Activated CD8-positive, alpha-beta T cell treated with anti-CD3 and anti-CD28 coated beads, Interleukin-2, amount 10 ng/mL, durations not matched to agents 7 days and 5 days (primary cell): Measurements from ENCODE around the gene C14orf132. TPM values are rescaled to one million over a fixed set of nuclear protein-coding genes. Genes with fewer than 3 reads are reported as not detected.

ENCODE experiments used
- ATAC-seq: fragments of 150-1000 bp; cut with Tn5 transposase; one replicate; pipeline ENCODE4 v1.10.0; 2021; ENCODE audit warnings: moderate library complexity
- CTCF ChIA-PET: fragments of 350-600 bp; sonication (Branson Sonifier 250); formaldehyde crosslinking; loops from one replicate; lab custom pipeline; 2021; ENCODE audit warnings: antibody characterized with exemption; lab: Charles Lee
- POLR2A ChIA-PET: fragments of 350-600 bp; sonication (Branson Sonifier 250); formaldehyde crosslinking; loops from one replicate; lab custom pipeline; 2021; ENCODE audit warnings: antibody characterized with exemption; lab: Charles Lee
- DNase-seq: peaks from one replicate; pipeline ENCODE4 v3.0.0-alpha.2; 2020
- H3K27ac Mint-ChIP-seq: one replicate; pipeline ENCODE4 v1.8.0; 2021; ENCODE audit warnings: mild to moderate bottlenecking, mixed read lengths
- H3K27me3 Mint-ChIP-seq: one replicate; pipeline ENCODE4 v1.8.0; 2021; ENCODE audit warnings: low read depth, mixed read lengths
- H3K36me3 Mint-ChIP-seq: one replicate; pipeline ENCODE4 v1.8.0; 2021; ENCODE audit warnings: low read depth, mixed read lengths
- H3K4me1 Mint-ChIP-seq: one replicate; pipeline ENCODE4 v1.8.0; 2021; ENCODE audit warnings: low read depth, mixed read lengths
- H3K4me3 Mint-ChIP-seq: one replicate; pipeline ENCODE4 v1.8.0; 2021; ENCODE audit warnings: mild to moderate bottlenecking, mixed read lengths
- H3K9me3 Mint-ChIP-seq: one replicate; pipeline ENCODE4 v1.8.0; 2022; ENCODE audit warnings: mixed read lengths; ENCODE audit not compliant: insufficient read depth
- total RNA-seq, 2 experiments: library from RNA; stranded (reverse); gene quantifications; one replicate each; pipeline ENCODE4 v1.2.3, GENCODE V29; 2021

C14orf132 gene
- total RNA-seq, 2 experiments from 2014 or later, result 0.42 to 0.50 TPM

DNA sequence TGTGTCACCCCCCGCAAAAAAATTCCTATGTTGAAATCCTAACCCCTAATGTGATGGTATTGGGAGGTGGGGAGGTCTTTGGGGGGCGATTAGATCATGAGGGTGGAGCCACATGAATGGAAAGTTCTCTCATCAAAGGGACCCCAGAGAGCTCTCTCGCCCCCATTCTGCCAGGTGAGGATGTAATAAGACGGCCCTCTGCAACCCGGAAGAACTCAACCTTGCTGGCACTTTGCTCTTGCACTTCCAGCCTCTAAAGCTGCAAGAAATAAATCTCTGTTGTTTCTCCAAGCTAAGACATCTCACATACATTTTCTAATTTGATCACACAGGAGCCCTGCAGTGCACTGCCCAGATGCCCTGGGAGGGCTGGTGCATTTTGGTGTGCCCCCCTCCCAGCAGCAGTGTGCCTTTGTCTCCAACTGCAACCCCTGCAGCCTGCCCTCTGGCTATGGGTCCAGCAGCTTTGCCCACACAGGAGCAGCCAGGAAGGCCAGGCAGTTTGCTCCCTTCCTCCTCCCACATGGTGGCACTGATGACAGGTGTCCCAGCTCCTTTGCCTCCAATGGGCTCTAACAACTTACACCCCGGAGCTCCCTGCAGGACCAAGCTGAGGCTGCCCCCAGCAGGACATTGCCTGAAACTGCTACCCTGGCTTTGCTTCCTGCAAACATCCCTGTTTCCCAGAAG, 59.3 kb downstream of the C14orf132 start:
- Mint-ChIP-seq H3K27ac (no peak overlapping the region), H3K9me3 (no peaks in the 10 kb centered on the region), H3K4me3 (no peak overlapping the region), H3K36me3 (no peaks in the 10 kb centered on the region), H3K27me3 (no peaks in the 10 kb centered on the region), H3K4me1 (no peaks in the 10 kb centered on the region)
- peak; percentile 24 for DNase-seq
- ChIA-PET POLR2A (no interaction called here), CTCF (interaction anchor here (0.9 to 2.7 kb wide), 7 partner anchors 11 to 196 kb away, joined by 3 to 14 read pairs (median 4); no protein-coding TSS in a partner anchor)
- ATAC-seq, result no peak

- ATAC-seq (no peak), DNase-seq (no peak)
- Mint-ChIP-seq H3K4me1 (no peaks in the 10 kb centered on the region), H3K27ac (no peak overlapping the region), H3K9me3 (no peaks in the 10 kb centered on the region), H3K36me3 (no peaks in the 10 kb centered on the region), H3K27me3 (no peaks in the 10 kb centered on the region), H3K4me3 (no peak overlapping the region)
- ChIA-PET CTCF (interaction anchor here (0.9 to 2.7 kb wide), 6 partner anchors 12 to 176 kb away, joined by 3 to 14 read pairs (median 4); no protein-coding TSS in a partner anchor), POLR2A (no interaction called here)
Measured at GRCh38 chr14:96098999-96099335, 59.8 kb downstream of the C14orf132 start.

DNA sequence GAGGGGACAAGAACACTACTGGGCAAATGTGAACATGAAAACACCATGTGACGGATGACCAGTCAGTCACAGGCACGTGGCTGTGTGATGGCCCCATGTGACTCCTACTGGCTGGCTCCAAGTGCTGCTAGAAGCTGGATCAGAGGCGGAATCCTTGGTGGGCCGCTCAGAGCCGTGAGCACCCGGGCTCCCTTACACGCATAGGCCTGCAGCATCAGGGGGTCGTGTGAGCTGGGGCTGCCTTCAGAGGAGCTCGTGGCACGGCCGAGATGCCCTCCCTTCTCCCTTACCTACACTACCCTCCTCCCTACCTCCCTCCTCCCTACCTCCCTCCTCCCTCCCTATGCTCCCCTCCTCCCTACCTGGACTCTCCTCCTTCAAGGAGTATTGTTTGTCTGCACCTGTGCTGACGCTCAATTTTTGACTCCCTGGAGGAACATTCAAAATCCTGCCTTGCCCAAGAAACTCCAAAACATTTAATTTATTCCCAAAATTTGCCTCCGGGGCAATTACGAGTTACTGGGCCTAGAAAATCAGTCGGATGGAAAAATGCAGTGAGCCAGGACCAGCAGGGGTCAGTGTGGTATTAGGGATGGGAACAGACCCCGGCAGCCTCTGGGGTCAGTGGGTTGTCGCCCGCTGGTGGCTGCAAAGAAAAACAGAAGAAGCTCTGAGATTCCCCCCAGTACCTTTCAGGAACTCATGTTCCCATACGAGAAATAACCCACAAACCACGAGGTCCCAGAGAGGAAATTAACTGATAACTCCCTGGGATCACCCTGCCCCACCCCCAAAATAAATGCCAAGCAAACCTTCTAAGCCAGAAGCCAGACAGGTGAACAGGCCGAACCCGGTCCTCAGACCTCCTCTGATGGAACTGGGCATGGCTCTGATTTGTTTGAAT, 61.3 kb downstream of the C14orf132 start:
- CTCF ChIA-PET, result interaction anchor here (0.6 to 2.5 kb wide), 13 partner anchors 12 to 321 kb away, joined by 3 to 32 read pairs (median 3); no protein-coding TSS in a partner anchor
- no peak overlapping the region for H3K27ac Mint-ChIP-seq
- no peaks in the 10 kb centered on the region for H3K36me3 Mint-ChIP-seq
- H3K9me3 Mint-ChIP-seq, result no peaks in the 10 kb centered on the region
- peak; percentile 64 for DNase-seq
- peak; percentile 60 for ATAC-seq
- no peaks in the 10 kb centered on the region for H3K4me1 Mint-ChIP-seq
- no peak overlapping the region for H3K4me3 Mint-ChIP-seq
- POLR2A ChIA-PET, result no interaction called here
- H3K27me3 Mint-ChIP-seq, result no peaks in the 10 kb centered on the region

DNA sequence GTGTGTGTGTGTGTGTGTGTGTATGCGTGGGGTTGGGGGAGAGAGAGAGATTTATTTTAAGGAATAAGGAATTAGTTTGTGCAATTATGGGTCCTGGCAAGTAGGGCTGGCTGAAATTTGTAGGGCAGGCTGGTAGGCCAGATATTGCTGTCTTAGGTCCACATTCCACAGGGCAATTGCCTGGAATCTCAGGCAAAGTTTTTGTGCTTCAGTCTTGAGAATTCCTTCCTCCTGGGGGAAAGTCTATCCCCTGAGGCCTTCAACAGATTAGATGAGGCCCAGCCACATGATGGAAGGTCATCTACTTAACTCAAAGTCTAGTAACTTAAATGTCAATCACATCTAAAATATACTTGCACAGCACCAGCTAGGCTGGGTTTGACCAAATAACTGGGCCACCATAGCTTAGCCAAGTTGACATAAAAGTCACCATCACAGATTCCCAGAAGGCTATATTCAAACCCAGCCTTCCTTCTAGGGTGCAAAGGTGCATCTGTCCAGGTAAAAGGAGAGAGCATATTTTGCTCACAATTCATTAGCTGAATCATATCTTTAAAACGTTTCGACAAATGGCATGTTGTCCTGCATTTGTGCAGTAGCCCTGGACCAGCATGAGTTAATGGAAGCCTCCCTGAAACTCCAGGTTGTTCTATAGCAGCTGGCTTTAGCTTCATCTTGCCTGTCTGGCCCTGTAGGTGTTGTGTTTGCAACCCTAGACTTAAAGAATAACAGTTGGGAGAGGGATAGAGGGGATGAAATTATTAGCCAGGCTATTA, 63.1 kb downstream of the C14orf132 start:
- Mint-ChIP-seq H3K4me3 (no peak overlapping the region), H3K9me3 (no peaks in the 10 kb centered on the region), H3K27ac (no peak overlapping the region), H3K27me3 (peaks cover 2% of the 10 kb centered on the region), H3K36me3 (no peaks in the 10 kb centered on the region), H3K4me1 (no peaks in the 10 kb centered on the region)
- ChIA-PET CTCF (interaction anchor here (0.8 to 2.5 kb wide), 3 partner anchors 169 to 174 kb away, joined by 3 to 32 read pairs (median 5); no protein-coding TSS in a partner anchor), POLR2A (no interaction called here)
- DNase-seq (no peak), ATAC-seq (no peak)

DNA sequence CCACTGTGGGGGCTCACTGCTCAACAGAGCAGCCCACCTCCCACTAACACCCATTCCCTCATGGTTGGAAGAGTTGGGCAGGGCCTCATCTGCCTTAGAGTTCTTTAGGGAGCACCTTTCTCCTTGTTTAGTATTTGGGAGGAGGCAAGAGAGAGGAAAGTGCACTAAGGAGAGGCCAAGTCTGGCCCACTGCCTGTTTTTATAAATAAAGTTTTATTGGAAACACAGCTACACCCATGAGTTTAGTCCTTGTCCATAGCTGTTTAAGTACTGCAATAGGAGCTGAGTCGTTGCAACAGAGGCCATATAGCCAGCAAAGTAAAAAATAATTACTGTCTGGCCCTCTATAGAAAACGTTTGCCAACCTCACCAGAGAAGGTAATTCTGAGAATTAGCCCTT, 63.9 kb downstream of the C14orf132 start:
- no peaks in the 10 kb centered on the region for H3K4me1 Mint-ChIP-seq
- H3K36me3 Mint-ChIP-seq, result no peaks in the 10 kb centered on the region
- ChIA-PET CTCF (interaction anchor here (2.1 kb wide), 1 partner anchor 173 kb away, joined by 5 read pairs; no protein-coding TSS in a partner anchor), POLR2A (no interaction called here)
- ATAC-seq, result no peak
- peaks cover 5% of the 10 kb centered on the region for H3K27me3 Mint-ChIP-seq
- H3K27ac Mint-ChIP-seq, result no peak overlapping the region
- no peaks in the 10 kb centered on the region for H3K9me3 Mint-ChIP-seq
- DNase-seq, result no peak
- H3K4me3 Mint-ChIP-seq, result no peak overlapping the region

- no peaks in the 10 kb centered on the region for H3K9me3 Mint-ChIP-seq
- no peak overlapping the region for H3K4me3 Mint-ChIP-seq
- H3K4me1 Mint-ChIP-seq, result no peaks in the 10 kb centered on the region
- H3K27ac Mint-ChIP-seq, result no peak overlapping the region
- DNase-seq (no peak), ATAC-seq (no peak)
- ChIA-PET POLR2A (no interaction called here), CTCF (interaction anchor here (2.1 kb wide), 1 partner anchor 172 kb away, joined by 5 read pairs; no protein-coding TSS in a partner anchor)
- H3K36me3 Mint-ChIP-seq, result no peaks in the 10 kb centered on the region
- H3K27me3 Mint-ChIP-seq, result peaks cover 7% of the 10 kb centered on the region
Measured at GRCh38 chr14:96103560-96104460, 64.6 kb downstream of the C14orf132 start.

DNA sequence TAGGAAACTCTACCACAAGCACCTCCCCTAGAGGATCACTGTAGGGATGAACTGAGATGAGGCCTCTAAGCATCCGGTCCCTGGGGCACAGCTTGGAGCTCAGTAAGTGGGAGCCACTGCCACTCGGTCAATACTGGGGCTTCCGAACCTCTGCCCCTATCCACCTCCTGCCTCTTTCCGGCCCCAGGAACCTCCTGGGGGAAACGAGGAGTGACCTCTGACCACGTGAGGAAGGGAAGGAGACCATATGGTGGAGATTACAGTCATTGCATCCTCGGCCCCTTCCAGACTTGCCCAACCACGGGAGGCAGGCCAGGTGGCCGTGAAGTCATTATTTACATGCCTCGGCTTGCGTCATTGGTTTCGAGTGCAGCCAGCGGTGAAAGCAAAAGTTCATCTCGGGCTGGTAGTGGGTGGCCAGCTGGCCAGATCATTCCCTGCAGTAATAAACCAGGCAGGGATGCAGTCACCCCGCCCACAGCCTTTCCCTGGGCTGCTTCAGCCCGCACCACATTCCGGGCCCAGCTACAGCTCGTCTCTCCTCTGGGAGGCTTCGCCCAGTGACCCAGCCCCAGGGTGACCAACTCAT, 65.4 kb downstream of the C14orf132 start:
- H3K4me3 Mint-ChIP-seq, result no peak overlapping the region
- ChIA-PET CTCF (interaction anchor here (2.1 kb wide), 1 partner anchor 171 kb away, joined by 5 read pairs; no protein-coding TSS in a partner anchor), POLR2A (no interaction called here)
- no peaks in the 10 kb centered on the region for H3K4me1 Mint-ChIP-seq
- DNase-seq, result no peak
- H3K9me3 Mint-ChIP-seq, result no peaks in the 10 kb centered on the region
- H3K27me3 Mint-ChIP-seq, result peaks cover 7% of the 10 kb centered on the region
- no peak overlapping the region for H3K27ac Mint-ChIP-seq
- H3K36me3 Mint-ChIP-seq, result no peaks in the 10 kb centered on the region
- ATAC-seq, result no peak

DNA sequence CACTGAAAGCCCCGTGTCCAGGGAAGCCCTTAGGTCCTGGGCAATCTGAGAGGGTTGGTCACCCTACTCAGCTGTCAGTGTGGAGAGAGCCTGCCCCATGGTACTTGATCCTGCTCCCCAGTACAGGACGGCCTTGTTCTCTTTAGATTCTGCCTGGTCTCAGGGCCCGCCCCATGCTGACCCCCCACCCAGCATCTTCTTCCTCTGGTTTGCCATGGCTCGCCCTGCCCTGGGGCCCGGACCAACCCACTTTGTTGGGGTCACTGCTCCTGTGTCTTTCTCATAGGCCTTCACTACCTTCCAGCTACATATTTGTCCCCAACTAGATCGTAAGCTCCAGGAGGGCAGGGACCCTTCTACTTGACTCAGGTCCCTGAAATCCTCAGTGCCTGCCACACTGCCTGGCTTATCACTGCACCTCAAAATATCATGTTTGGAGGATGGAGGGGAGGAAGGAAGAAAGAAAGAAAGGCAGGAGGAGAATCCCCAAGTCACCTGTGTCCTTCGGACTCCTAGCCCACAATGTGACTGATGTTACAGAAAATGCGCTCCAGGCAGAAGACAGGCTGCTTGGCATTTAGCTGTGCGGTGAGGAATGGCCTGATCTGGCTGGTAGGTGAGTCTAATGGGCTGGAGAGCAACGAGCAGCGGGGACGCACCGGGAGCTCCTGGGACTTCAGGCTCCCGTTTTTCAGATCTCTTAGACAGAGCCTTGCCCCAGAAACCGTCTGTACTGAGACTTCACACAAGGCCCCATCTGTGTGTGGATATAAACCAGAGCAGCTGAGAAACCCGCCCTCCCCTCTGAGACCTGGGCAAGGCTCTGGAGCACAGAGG, 66.1 kb downstream of the C14orf132 start:
- Mint-ChIP-seq H3K4me3 (no peak overlapping the region), H3K9me3 (no peaks in the 10 kb centered on the region), H3K4me1 (no peaks in the 10 kb centered on the region), H3K27me3 (peaks cover 7% of the 10 kb centered on the region), H3K36me3 (no peaks in the 10 kb centered on the region), H3K27ac (no peak overlapping the region)
- DNase-seq (no peak), ATAC-seq (no peak)
- ChIA-PET CTCF (no interaction called here), POLR2A (no interaction called here)

DNA sequence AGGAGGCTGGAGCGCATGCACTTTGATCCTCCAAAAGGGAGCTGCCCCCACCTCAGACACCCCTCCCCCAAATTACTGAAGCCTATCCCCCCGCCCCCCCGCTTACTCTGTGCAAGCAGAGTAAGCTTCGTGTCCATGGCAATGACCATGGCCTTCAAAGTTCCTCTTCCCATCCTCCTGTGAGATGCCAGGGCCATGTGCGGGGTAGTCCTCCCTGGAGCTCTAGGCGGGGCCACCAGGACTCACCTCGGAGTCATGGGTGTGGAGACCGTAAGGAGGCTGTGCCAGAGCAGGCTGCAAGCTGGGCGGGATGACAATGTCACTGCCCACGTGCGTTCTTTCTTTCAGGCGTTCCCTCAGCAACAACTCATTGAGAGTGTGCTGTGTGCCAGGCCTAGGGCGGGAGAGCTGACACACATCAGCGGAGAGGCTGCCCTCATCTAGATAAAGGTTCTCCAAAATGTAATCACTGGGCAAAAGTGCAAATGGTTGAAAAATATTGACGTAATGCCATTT, 66.8 kb downstream of the C14orf132 start:
- H3K27me3 Mint-ChIP-seq, result peaks cover 7% of the 10 kb centered on the region
- no peaks in the 10 kb centered on the region for H3K9me3 Mint-ChIP-seq
- no peaks in the 10 kb centered on the region for H3K4me1 Mint-ChIP-seq
- DNase-seq (no peak), ATAC-seq (no peak)
- ChIA-PET POLR2A (no interaction called here), CTCF (no interaction called here)
- no peaks in the 10 kb centered on the region for H3K36me3 Mint-ChIP-seq
- H3K4me3 Mint-ChIP-seq, result no peak overlapping the region
- no peak overlapping the region for H3K27ac Mint-ChIP-seq

- no peak overlapping the region for H3K27ac Mint-ChIP-seq
- DNase-seq (no peak), ATAC-seq (no peak)
- H3K4me3 Mint-ChIP-seq, result no peak overlapping the region
- peaks cover 7% of the 10 kb centered on the region for H3K27me3 Mint-ChIP-seq
- ChIA-PET CTCF (no interaction called here), POLR2A (no interaction called here)
- H3K36me3 Mint-ChIP-seq, result no peaks in the 10 kb centered on the region
- no peaks in the 10 kb centered on the region for H3K9me3 Mint-ChIP-seq
- no peaks in the 10 kb centered on the region for H3K4me1 Mint-ChIP-seq
Measured at GRCh38 chr14:96106891-96107290, 67.7 kb downstream of the C14orf132 start.
